Panc1 (cell line): ENCODE results near the gene ENOPH1.

Experiments
- CTCF ChIP-seq: fragments of 450-650 bp; IDR thresholded peaks from 2 replicates; pipeline ENCODE4 v1.5.1; 2017; ENCODE audit warnings: mild to moderate bottlenecking
- POLR2AphosphoS5 ChIP-seq: IDR thresholded peaks from 2 replicates; pipeline ENCODE4 v1.6.1; 2012; ENCODE audit warnings: mild to moderate bottlenecking, low read depth, low read length, moderate library complexity
- TCF7L2 ChIP-seq: IDR thresholded peaks from 2 replicates; pipeline ENCODE4 v1.6.1; 2011; ENCODE audit warnings: mild to moderate bottlenecking, low read depth, low read length, inconsistent platforms

- TF ChIP-seq TCF7L2 (no peak), CTCF (no peak), POLR2AphosphoS5 (no peak)
Measured at GRCh38 chr4:82480771-82481505, 50.5 kb downstream of the ENOPH1 start.
